Measurements from ENCODE around the gene THAP3. TPM values are rescaled to one million over a fixed set of nuclear protein-coding genes. Genes with fewer than 3 reads are reported as not detected.

Gene THAP3
- total RNA-seq = 10 to 100 TPM; 20.2 to 52.6 TPM

- Mint-ChIP-seq H3K36me3 (peaks cover 21 to 22% of the 10 kb centered on the region in 2 donors), H3K9me3 (no peaks in the 10 kb centered on the region), H3K27ac (peak within 1 kb of the TSS; percentile 87 to 91)
- DNase-seq (ENCODE audit: low spot score in 2 of 2) = peak; percentile 83 to 91
- peak; percentile 91 to 94 for ATAC-seq
Measured at GRCh38 chr1:6624710-6625583, at the start of gene THAP3. THAP3 (plus strand) TSS chr1:6624868; CDS start chr1:6625219, 351 bp downstream.

- H3K36me3 Mint-ChIP-seq = peaks cover 9 to 13% of the 10 kb centered on the region in 2 donors
- H3K9me3 Mint-ChIP-seq = no peaks in the 10 kb centered on the region
- no peak overlapping the region for H3K27ac Mint-ChIP-seq
- DNase-seq (ENCODE audit: low spot score in 2 of 2) = no peak
- ATAC-seq = no peak
Measured at GRCh38 chr1:6577831-6578525, 46.7 kb upstream of the THAP3 start.

- ATAC-seq = no peak
- H3K27ac Mint-ChIP-seq = peak overlapping the region; percentile 94 to 96
- peaks cover 9 to 13% of the 10 kb centered on the region in 2 donors for H3K36me3 Mint-ChIP-seq
- no peak for DNase-seq (ENCODE audit: low spot score in 2 of 2)
- H3K9me3 Mint-ChIP-seq = no peaks in the 10 kb centered on the region
Measured at GRCh38 chr1:6578624-6579373, 45.9 kb upstream of the THAP3 start.

GRCh38 chr1:6579374-6580118 is 45.1 kb upstream of the THAP3 start, which contains the start of gene ZBTB48:
ZBTB48 (plus strand) TSS chr1:6579994; CDS start chr1:6580610, 616 bp downstream.
- Mint-ChIP-seq H3K9me3 (no peaks in the 10 kb centered on the region), H3K27ac (peak within 1 kb of the TSS; percentile 94 to 96), H3K36me3 (peaks cover 9 to 13% of the 10 kb centered on the region in 2 donors)
- peak; percentile 99 for ATAC-seq
- DNase-seq (ENCODE audit: low spot score in 2 of 2) = peak; percentile 97 to 98

GRCh38 chr1:6580119-6580592 is 44.5 kb upstream of the THAP3 start:
- Mint-ChIP-seq H3K9me3 (no peaks in the 10 kb centered on the region), H3K36me3 (peaks cover 9 to 13% of the 10 kb centered on the region in 2 donors), H3K27ac (peak overlapping the region; percentile 94 to 96)
- ATAC-seq = peak in 1 of 2 donors; percentile 49
- DNase-seq (ENCODE audit: low spot score in 2 of 2) = no peak

- Mint-ChIP-seq H3K9me3 (no peaks in the 10 kb centered on the region), H3K36me3 (peaks cover 9 to 13% of the 10 kb centered on the region in 2 donors), H3K27ac (peak overlapping the region; percentile 94)
- ATAC-seq (no peak), DNase-seq (ENCODE audit: low spot score in 2 of 2) (no peak)
Measured at GRCh38 chr1:6580593-6581409, 43.9 kb upstream of the THAP3 start.

- ATAC-seq (no peak), DNase-seq (ENCODE audit: low spot score in 2 of 2) (no peak)
- H3K9me3 Mint-ChIP-seq = no peaks in the 10 kb centered on the region
- H3K27ac Mint-ChIP-seq = peak overlapping the region; percentile 65 to 94
- peaks cover 9 to 13% of the 10 kb centered on the region in 2 donors for H3K36me3 Mint-ChIP-seq
Measured at GRCh38 chr1:6581561-6582305, 42.9 kb upstream of the THAP3 start.

GRCh38 chr1:6582370-6582769 is 42.3 kb upstream of the THAP3 start:
- Mint-ChIP-seq H3K36me3 (peaks cover 9 to 13% of the 10 kb centered on the region in 2 donors), H3K9me3 (no peaks in the 10 kb centered on the region), H3K27ac (peak overlapping the region; percentile 55 to 94)
- no peak for DNase-seq (ENCODE audit: low spot score in 2 of 2)
- no peak for ATAC-seq

- DNase-seq (ENCODE audit: low spot score in 2 of 2) = no peak
- H3K36me3 Mint-ChIP-seq = peaks cover 9 to 13% of the 10 kb centered on the region in 2 donors
- peak overlapping the region; percentile 10 to 47 for H3K27ac Mint-ChIP-seq
- H3K9me3 Mint-ChIP-seq = no peaks in the 10 kb centered on the region
- no peak for ATAC-seq
Measured at GRCh38 chr1:6584126-6585080, 40.3 kb upstream of the THAP3 start.

GRCh38 chr1:6585081-6585722 is 39.5 kb upstream of the THAP3 start:
- peak overlapping the region; percentile 10 to 47 for H3K27ac Mint-ChIP-seq
- DNase-seq (ENCODE audit: low spot score in 2 of 2) = no peak
- no peaks in the 10 kb centered on the region for H3K9me3 Mint-ChIP-seq
- peaks cover 7% of the 10 kb centered on the region in 2 donors for H3K36me3 Mint-ChIP-seq
- no peak for ATAC-seq

- DNase-seq (ENCODE audit: low spot score in 2 of 2) (no peak), ATAC-seq (no peak)
- Mint-ChIP-seq H3K9me3 (no peaks in the 10 kb centered on the region), H3K27ac (peak overlapping the region in 1 of 2 donors; percentile 50), H3K36me3 (peaks cover under 1% of the 10 kb centered on the region in 2 donors)
Measured at GRCh38 chr1:6585841-6586240, 38.8 kb upstream of the THAP3 start.

- no peaks in the 10 kb centered on the region for H3K9me3 Mint-ChIP-seq
- DNase-seq (ENCODE audit: low spot score in 2 of 2) (no peak), ATAC-seq (no peak)
- H3K27ac Mint-ChIP-seq = peak overlapping the region in 1 of 2 donors; percentile 74
- no peaks in the 10 kb centered on the region for H3K36me3 Mint-ChIP-seq
Measured at GRCh38 chr1:6586404-6586816, 38.3 kb upstream of the THAP3 start.
